HG03045 (cell line): ENCODE results near the gene CACNA2D4.

Experiments
- ATAC-seq: cut with Tn5 transposase; IDR thresholded peaks from one replicate; pipeline ENCODE4 v1.9.1; 2021; ENCODE audit warnings: mild to moderate bottlenecking, moderate library complexity; ENCODE audit not compliant: unreplicated experiment

Gene CACNA2D4

DNA sequence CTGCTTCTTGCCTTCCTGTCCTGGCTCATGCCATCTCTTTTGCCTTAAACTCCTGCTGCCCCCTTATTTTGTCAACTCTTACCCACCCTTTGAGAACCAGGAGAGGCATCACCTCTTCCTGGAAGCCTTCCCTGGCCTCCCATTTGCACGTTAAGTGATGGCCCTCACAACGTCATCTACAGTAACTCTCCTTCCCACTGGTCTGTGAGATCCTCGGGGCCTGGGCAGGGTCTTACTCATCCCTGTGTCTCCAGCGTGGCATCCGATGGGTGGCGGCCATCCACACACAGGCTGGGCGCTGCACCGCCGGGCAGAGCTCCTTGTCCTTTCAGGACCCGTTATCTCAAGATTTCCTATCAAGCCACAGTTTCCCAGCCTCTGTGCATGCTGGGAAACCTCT is 16.8 kb upstream of the CACNA2D4 start:
- no peak for ATAC-seq

DNA sequence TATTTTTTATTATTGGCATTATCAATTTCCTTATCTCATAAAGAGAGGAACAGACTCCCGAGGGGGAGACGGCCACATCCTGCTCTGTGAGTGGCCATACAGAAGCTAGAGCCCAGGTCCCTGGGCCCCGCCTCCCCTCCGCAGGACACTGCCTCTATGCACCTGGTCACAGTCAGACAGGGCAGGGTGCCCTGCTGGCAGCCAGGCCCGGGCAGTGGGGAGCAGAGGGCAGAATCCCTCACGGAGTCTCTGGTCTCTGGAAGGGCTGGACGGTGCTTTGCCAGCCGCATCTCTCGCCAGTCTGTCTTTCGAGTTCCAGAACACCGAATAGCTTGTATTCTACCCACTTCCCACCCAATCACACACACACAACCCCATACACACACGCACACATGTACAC is 16.4 kb upstream of the CACNA2D4 start:
- no peak for ATAC-seq

- ATAC-seq = no peak
These were observed 15.6 kb upstream of the CACNA2D4 start for GRCh38 chr12:1934068-1934467.

DNA sequence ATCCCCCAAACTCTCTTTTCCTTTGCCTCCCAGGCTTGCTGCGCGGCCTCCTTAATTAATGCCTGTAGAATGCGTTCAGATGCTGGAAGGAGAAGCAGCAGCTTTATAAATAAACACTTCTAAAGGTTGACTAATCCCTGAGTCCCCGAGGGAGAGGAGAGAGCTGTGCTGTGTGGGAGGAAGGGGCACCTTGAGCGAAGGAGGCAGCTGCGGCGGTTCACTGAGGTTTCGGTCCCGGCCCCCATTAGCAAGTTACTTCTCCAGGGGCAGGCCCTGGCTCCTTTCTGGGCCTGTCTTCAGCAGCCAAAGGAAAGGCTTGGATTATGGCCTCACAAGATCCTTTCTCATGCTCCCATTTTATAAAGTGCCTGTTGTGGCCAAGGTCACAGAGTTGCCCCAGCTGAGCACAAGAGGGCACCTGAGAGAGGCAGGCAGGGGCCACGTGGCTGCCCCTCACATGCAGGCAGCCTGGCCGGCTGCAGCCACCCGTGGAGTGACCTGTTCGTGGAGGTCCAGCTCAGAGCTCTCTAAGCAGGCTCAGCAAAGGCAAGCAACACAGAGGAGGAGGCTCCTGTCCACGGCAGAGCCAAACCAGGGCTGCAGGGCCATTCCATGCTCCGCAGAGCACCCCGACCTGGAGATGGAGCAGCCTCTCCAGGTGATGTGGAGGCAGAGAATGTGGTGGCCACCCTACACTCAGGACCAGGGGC is 15.0 kb upstream of the CACNA2D4 start:
- peak; percentile 52 for ATAC-seq

DNA sequence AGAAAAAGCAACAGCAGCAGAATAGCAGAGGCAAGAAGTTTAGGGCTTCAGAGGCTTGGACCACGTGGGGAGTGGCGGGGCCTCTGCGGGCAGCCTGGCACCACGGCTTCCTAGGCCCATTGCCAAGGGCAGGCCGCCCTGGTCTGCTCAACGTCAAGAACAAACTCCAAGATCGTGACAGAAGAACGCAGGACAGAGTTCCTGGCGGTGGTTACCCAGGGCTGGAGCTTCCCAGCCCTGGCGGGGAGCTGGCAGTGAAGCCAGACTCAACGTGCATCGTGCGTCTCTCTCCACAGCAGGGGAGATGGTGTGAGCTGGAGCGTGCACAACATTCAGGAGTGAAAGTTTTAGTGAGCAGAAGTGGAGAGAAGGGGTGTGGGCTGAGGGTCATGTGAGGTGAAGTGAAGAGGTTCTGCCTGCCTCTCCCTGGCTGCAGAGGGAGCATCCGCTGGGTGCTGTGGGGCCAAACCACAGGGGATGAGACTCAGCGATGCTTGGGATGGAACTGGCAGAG is 13.9 kb upstream of the CACNA2D4 start:
- no peak for ATAC-seq

- ATAC-seq = no peak
These were observed 13.2 kb upstream of the CACNA2D4 start for GRCh38 chr12:1931642-1932041.

DNA sequence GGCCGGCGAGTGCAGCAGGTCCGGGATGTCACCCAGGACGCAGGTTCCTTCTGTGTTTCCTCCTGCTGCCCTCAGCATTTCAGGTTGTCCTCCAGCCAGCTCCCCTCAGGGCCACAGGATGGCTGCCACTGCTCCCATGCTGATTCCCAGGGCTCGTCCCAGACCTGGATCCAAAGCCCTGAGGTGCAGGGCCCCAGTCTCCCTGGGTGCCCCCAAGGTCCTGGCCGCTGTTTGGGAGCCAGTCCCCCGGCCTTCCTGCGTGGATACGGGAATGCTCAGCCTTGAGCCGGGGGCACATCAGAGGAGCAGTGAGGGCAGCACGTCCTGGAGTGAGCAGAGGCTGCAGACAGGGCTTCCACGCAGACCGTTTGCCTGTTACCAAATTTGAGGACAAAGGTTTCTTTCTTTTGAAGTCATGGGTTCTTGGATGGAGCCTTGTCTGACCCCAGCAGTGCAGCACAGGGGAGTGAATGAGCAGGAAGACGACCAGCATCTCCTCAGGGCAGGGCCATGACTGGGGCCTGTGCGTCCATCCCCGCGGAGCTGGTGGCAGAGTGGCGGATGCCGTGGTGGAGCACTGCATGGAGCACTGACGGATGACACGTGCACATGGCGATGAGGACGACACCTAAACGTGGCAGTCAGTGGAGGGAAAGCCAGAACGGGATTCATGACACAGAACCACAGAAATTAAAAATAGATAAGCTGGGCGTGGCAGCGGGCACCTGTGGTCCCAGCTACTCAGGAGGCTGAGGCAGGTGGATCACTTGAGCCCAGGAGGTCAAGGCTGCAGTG is 12.5 kb upstream of the CACNA2D4 start:
- ATAC-seq = no peak

DNA sequence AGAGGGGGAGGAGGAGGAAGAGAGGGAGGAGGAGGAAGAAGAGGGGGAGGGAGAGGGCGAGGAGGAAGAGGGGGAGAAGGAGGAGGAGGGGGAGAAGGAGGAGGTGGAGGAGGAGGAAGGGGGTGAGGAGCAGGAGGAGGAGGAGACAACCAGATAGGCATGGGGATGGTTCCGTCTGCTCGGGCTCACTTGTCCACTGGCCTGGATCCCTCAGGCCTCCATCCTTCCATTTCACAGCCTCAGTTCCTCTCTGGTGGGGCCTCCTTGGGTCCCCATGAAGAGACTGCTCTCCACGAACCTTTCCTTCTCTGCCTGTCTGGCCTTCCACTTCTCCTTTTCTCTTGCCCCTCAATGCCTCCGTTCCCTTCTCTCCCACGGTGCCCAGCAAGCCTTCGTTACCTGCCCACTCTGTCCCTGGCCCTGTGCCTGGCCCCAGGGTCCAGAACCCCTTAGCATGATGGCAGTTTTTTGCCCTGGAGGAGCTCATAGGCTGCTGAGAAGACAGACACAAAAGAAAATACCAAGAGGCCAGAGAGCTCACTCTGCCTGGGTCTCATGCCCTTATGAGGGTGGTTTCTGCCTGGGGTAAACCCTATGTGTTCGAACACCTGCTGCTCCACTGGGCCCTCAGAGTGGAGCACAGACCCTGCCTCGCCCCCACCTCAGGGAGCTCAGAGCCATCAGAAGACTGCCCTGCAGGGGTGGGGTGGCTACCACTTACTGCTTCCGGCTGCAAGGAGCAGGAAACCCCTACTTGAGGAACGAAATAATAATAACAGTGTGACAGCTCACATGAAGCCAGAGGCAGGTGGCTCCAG is 11.7 kb upstream of the CACNA2D4 start:
- ATAC-seq = no peak

DNA sequence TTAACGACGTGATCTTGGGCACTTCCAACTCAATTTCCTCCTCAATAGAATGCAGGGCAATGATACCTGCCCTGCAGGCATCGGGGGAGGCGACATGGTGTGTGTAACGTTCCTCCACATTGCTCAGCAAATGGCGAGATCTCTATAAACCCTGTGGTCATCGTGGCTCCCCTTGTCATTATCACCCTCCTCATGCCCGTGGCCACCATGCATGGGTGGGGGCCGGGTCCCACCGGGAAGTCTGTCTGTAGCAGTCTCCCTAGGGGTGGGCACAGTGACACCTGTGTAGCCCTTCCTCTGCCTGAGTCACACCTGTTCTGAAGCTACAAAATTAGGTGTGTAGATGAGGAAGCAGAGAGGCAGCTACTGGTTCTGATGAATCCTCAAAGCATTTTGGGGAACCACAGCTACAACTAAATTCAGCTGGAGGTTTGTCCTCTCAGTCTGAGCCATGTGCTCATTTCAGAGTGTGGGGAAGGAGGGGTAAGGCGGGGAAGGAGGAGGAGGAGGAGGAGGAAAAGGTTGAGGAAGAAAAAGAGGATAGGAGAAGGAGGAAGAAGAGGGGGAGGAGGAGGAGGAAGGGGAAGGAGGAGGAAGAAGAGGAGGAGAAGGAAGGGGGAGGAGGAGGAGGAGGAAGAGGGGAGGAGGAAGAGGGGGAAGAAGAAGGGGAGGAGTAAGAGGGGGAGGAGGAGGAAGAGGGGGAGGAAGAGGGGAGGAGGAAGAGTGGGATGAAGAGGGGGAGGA is 11.0 kb upstream of the CACNA2D4 start:
- no peak for ATAC-seq

DNA sequence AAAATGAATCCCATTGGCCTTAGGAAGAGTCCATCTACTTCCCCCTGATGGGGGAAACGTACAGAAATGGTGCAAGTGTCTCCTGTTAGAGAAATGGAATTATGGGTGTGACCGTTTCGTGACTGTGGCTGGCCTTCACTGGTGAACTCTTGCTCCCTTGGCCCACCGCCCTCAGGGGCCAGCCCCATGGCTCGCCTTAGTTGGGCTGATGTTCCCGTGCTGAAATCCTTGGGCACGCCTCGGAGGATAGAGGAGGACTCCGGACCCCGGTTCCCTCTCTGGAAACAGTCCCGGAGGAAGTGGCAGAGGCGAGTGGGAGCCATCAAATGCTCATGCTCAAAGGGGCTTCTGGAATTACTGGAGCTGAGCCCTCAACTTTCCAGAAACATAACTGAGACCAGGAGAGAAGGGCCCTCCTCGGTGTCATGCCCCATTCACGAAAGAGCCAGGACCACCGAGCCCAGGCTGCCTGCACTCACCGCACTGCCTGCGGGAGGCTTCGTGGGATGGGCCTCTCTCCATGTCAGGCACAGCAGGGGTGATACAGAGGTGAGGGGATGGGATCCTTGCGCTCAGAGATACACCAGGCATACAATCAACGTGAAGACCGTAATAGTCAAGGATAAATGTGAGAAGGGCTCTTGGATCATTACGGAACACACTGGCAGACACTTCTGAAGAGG is 10.1 kb upstream of the CACNA2D4 start:
- ATAC-seq = no peak

DNA sequence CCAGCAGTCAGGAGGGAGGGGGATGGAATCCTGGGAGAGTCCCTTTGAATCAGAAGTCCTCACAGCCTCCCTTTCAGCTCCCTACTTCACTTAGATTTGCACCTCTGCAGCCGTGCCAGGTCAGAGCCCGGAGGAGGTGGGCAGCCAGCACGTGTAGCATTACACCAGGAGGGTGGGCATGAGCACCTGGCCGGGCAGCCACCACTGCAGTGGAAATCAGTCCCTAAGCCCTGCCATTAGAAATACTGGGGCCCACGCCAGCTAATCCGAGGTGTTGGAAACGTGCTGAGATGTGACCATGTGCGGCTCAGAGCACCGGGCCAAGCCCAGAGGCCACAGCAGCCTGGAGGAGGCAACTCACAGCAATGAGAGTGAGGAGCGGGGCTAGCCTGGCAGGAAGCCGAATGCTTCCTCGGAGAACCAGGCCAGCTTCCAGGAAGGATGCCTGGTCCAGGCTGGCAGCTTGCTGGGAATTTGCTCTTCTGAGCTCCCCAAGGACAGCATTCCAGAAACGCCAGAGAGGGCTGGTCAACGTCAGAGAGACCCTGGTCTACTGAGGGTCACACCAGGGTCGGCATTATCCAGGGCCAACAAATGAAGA is 9.4 kb upstream of the CACNA2D4 start:
- ATAC-seq = no peak

DNA sequence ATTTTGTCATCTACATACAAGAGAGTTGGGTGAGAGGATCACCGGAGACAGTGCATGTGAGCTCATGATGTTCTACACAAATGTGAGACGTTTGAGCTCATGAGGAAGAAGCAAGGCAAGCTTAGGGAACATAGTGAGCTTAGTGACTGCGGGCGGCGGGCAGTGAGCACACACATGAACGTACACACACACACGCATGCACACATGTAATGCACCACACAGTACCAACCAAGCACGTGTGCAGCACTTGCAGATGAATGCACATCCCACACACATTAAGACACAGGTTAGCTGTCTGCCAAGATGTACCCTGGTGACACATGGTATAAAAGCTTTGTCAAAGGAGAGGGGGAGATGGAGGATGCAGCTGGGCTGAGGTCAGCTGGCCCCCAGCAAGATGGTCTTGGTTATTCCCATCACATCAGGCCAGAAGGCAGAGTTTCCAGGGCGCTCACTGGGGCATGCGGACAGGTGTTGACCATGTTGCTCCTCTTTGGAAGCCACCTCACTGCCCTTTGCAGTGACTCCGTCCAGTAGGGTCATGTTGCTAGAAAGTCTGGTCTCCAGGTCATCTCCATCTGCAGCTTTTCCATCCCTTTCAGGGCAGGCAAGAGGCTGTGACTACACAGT is 8.7 kb upstream of the CACNA2D4 start:
- no peak for ATAC-seq

DNA sequence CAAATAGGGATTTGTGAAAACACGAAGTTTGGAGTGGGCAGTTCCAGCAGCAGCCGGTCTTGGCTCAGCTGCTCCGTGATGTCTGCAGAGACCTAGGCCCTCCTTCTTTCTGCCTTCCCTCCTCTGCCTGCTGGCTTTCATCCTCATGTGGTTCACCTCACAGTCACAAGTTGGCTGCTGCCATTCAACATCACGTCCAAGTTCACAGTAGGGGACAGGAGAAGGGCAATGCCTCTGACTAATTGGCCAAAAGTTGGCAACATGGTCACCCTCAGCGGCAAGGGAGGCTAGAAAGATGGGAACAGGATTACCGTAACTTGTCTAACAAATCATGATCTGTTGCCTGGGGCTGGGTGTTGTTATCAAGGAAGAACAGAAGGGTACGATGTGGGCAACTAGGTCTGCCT is 7.8 kb upstream of the CACNA2D4 start:
- ATAC-seq = no peak

DNA sequence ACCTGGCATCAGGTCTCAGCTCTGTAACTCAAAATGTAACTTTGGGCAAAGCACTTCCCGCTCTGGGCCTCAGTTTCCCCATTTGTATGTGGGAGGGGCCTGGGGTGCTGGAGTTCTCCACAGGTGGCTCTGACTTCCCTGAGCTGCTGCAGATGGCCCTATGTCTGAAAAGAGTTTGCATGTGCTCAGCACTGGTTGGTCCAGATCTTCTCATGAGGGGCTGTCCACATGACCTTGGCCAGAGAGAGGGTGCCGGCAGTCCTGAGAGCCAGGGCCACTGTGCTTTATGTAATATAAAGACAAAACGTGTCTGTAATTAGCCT is 7.2 kb upstream of the CACNA2D4 start:
- no peak for ATAC-seq

GRCh38 chr12:1924996-1925683 is 6.7 kb upstream of the CACNA2D4 start:
- ATAC-seq = no peak

DNA sequence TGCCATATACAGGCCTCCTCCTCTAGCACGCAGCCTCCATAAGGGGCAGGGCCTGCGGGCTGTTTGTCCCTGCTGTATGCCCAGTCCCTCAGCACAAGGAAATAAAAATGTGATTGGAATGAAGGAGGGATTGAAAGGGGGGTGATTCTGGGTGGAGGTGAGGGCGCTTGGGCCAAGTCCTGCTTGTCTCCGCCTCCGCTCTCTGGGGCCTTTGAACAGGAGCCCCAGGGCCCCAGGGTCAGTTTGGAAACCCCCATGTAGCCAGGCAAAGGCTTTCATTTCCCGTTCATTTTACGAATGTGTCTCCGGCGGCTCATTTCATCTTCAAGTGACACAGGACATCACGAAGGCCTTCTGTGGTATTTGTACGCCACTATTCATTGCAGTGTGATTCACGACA is 4.5 kb upstream of the CACNA2D4 start:
- ATAC-seq = no peak

- ATAC-seq = no peak
These were observed 3.7 kb upstream of the CACNA2D4 start for GRCh38 chr12:1922075-1922709.

DNA sequence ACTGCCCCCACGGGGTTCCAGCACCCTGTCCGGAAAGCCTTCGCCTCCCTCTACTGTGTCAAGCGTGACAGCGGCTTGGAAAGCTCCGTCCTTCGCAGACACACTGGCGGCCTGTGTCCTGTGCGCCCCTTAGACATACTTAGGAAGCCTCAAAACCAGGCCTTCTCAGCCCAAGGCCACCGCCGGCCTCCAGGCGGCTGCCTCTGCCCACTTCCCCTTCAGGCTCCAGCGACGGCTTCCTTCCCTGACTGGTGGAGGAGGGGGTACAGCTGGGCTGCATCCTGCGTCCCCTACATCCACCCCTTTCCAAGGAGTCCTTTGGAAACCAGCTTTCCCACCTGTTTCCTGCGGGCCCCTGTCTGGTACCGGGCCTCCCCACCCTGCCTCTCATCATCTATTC is 2.5 kb upstream of the CACNA2D4 start:
- no peak for ATAC-seq
